ENCODE data around the gene NCR2. TPM values are rescaled to one million over a fixed set of nuclear protein-coding genes. Genes with fewer than 3 reads are reported as not detected.

Gene NCR2
- total RNA-seq, 1 donor from 2014 or later: not detected

DNA sequence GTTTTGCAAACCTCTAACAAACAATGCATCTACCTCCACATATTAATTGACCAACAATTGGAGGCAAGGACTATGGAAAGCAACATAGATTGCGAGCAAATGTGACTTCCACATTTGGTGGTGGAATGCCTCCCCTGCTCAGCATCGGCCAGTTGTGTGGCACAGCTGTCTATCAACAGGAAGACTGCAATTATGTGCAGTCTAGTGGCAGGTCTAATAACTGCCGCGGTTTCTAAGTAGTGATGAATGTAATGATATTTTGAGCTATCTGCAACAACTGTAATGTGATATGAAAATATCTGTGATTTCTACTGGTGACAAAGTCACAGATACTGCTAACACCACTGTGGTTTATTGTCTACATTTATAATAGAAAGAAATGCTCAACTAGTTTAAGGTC lies 56.8 kb downstream of the NCR2 start:
- intact Hi-C loops (cut with micrococcal nuclease): no loop called here

DNA sequence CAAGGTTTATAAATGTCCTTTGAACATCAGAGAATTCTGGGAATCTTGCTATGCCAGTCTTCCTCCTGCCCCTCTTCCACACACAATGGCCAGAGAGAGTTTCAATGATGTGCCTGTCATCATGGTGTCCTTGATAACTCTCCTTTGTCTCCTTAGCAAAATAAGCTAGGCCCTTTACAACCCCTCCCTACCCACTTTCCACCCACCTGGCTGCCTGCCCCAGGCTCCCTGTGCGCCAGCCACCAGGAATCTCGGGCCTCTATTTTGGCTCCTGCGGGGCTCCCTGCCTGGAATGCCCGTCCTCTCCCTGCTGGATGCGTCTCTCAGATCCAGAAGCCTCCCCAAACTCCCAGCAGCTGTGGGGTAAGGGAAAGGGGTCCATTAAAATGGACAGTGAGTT lies 60.9 kb downstream of the NCR2 start:
- intact Hi-C loops (cut with micrococcal nuclease): no loop called here

DNA sequence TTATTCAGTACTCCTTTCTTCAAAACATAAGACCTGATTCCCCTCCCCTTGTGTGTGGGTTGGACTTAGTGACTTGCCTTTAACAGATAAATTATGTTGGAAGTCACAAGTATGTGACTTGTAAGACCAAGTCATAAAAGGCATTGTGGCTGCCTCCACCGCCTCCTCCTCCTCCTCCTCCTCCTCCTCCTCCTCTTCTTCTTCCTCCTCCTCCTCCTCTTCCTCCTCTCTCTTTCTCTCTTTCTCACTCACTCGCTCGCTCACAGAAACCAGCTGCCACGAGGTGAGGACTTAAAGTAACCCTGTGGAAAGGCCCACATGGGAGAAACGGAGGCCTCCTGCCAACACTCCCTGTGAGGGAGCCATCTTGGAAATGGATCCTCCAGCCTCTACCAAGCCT lies 64.0 kb downstream of the NCR2 start:
- intact Hi-C loops (cut with micrococcal nuclease): no loop called here

Other genes starting within 250 kb of the NCR2 start
- not detected in 2 replicates for gene TREML1, start 181.3 kb upstream of the NCR2 start, total RNA-seq
- gene TREM2, start 172.5 kb upstream of the NCR2 start, total RNA-seq: not detected in 2 replicates
- gene TREML2, start 134.5 kb upstream of the NCR2 start, total RNA-seq: 24.8 and 26.8 TPM in 2 replicates
- gene TREML4, start 107.3 kb upstream of the NCR2 start, total RNA-seq: not detected in 2 replicates
- gene TREM1, start 48.9 kb upstream of the NCR2 start, total RNA-seq: not detected in 2 replicates
- gene FOXP4, start 210.8 kb downstream of the NCR2 start, total RNA-seq: 5.0 and 5.6 TPM in 2 replicates